DND-41 (cell line): ENCODE data around the gene UGT1A8.

Experiments
- EZH2 ChIP-seq: IDR thresholded peaks from 3 replicates; pipeline ENCODE4 v1.6.1; 2012; ENCODE audit warnings: borderline replicate concordance, low read depth, mild to moderate bottlenecking, moderate library complexity, low read length, inconsistent platforms; ENCODE audit not compliant: severe bottlenecking
- TF ChIP-seq, protein P1 (sequence below): IDR thresholded peaks from 2 replicates; pipeline ENCODE4 v1.5.1; 2012; ENCODE audit warnings: borderline replicate concordance, low read length, moderate library complexity, mild to moderate bottlenecking; ENCODE audit not compliant: poor library complexity, severe bottlenecking; ENCODE audit errors: extremely low read depth

DNA sequence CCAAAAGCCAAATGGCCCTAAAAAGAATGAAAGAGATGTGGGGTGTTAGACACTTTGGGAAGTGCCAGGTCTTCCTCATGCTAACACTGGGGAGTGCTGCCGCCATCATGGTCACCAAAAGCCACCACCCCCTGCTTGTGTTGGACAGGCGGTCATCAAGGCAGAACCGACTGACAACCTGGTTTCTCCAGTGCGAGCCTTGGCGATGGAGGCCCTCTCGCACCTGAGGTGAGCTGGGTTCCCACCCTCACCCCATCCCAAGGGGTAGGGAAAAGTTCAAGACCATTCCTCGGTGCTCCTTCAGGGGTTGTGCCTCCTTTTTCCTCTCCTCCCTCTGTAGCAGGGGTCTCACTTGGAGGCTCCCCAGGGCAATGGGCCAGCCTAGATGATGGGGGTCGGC lies 194.3 kb downstream of the UGT1A8 start:
- TF ChIP-seq, protein P1, sequence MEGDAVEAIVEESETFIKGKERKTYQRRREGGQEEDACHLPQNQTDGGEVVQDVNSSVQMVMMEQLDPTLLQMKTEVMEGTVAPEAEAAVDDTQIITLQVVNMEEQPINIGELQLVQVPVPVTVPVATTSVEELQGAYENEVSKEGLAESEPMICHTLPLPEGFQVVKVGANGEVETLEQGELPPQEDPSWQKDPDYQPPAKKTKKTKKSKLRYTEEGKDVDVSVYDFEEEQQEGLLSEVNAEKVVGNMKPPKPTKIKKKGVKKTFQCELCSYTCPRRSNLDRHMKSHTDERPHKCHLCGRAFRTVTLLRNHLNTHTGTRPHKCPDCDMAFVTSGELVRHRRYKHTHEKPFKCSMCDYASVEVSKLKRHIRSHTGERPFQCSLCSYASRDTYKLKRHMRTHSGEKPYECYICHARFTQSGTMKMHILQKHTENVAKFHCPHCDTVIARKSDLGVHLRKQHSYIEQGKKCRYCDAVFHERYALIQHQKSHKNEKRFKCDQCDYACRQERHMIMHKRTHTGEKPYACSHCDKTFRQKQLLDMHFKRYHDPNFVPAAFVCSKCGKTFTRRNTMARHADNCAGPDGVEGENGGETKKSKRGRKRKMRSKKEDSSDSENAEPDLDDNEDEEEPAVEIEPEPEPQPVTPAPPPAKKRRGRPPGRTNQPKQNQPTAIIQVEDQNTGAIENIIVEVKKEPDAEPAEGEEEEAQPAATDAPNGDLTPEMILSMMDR: no peak
- no peak for TF ChIP-seq EZH2
